ENCODE data around the gene EGFLAM. TPM values are rescaled to one million over a fixed set of nuclear protein-coding genes. Genes with fewer than 3 reads are reported as not detected.

Gene EGFLAM
- total and polyA plus RNA-seq, 9 of the 15 experiments (the other 6 are each of a cell fraction or from before 2014, with no cell fraction given), result 0.09 to 2.5 (median 1.0) TPM

DNA sequence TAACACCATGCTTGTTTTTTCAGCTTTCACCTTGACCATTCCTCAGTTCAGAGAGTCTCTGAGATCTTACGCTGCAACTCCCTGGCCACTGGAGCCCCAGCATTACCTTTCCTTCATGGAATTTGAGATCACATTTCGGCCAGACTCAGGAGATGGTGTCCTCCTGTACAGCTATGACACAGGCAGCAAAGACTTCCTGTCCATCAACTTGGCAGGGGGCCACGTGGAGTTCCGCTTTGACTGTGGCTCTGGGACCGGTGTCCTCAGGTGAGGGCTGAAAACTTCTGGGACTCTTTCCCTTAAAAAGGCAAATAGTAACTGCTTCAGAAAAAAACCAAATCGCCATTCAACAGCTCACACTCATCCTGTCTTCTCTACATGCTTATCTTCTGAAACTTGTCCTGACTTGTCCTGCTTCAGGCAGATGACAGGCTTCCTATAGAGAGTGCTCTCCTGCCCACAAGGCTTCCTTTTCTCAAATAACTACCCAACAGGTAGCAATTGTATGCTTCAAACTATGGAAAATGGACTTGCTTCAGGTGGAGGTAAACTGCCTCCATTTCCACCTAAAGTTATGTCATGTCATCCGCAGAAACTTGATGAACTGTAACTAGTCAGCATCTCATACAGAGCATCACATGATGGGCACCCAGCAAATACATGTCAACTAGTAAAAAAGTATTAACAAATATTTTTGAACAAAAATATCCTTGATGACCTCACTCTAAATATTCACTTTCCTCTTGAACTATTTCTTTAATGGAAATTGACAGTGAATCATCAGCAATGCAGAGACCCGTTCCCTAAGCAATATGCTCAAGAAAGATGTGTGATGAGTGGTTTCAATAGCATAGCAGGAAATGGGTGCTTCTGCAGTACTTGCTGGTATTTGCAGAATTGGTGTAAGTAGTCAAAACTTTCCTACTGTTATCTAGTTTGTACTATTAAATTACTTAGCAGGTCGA is 168.9 kb downstream of the EGFLAM start:
- H3K9me1 ChIP-seq (ENCODE audit: control insufficient read depth, insufficient read depth, low read length), result no peaks in the 10 kb centered on the region
- H3K9ac ChIP-seq (ENCODE audit: insufficient read depth in 1 of 2, low read depth in 2 of 2, low read length in 2 of 2), result no peak overlapping the region
- H3K79me2 ChIP-seq (ENCODE audit: control insufficient read depth, insufficient read depth, low read length), result no peaks in the 10 kb centered on the region
- WGBS (ENCODE audit: insufficient coverage, low coverage, missing lambda C conversion rate), result 3% methylated on average over 9 of the region's 9 CpGs
- H3K4me3 ChIP-seq, result no peak overlapping the region
- no peaks in the 10 kb centered on the region; a peak in 1 of 5 replicates for H3K4me1 ChIP-seq (replicated peaks in 1 of 2; ENCODE audit: control insufficient read depth in 2 of 2, insufficient read depth in 2 of 2, low read length in 2 of 2)
- no peak overlapping the region for H3K4me2 ChIP-seq (ENCODE audit: insufficient read depth, low read length)
- H3K9me3 ChIP-seq (replicated peaks; ENCODE audit: control insufficient read depth, insufficient read depth, low read depth, low read length), result no peaks in the 10 kb centered on the region
- intact Hi-C loops (cut with micrococcal nuclease), result no loop called here
- in situ Hi-C loops (cut with MboI), result no loop called here
- H3K27ac ChIP-seq (ENCODE audit: extremely low read depth, low read depth, low read length), result no peak overlapping the region
- ChIA-PET POLR2A (interaction anchor here (0.7 to 0.8 kb wide), 2 partner anchors 21 to 1678 kb away, joined by 3 read pairs; no protein-coding TSS in a partner anchor), CTCF (ENCODE audit: low intra/inter-chr PET ratio) (no interaction called here)
- H4K20me1 ChIP-seq (replicated peaks; ENCODE audit: control insufficient read depth, insufficient read depth, low read length), result no peaks in the 10 kb centered on the region
- peaks cover 0 to 11% of the 10 kb centered on the region in 2 experiments; a peak in 3 of 5 replicates for H3K27me3 ChIP-seq (ENCODE audit: control insufficient read depth in 2 of 2, insufficient read depth in 2 of 2, low read length in 2 of 2)
- no peak for FAIRE-seq
- DNase-seq (ENCODE audit: extremely low read depth in 1 of 4, low spot score in 3 of 4), result no peak
- no peak overlapping the region for H2AFZ ChIP-seq (ENCODE audit: low read depth, low read length)
- BruUV-seq (replicated peaks), result no TSS peak
- TF ChIP-seq NFIC (IDR thresholded peaks at IDR 0.05) (peak; percentile 42; the same call in 1 of the 2 replicates), FOXJ2 (tag; IDR thresholded peaks at IDR 0.05) (no peak), FOXA1 (IDR thresholded peaks at IDR 0.05; ENCODE audit: borderline replicate concordance) (no peak), MCM7 (IDR thresholded peaks at IDR 0.05) (no peak), PKNOX1 (IDR thresholded peaks at IDR 0.05) (peak; percentile 72), DIDO1 (tag; IDR thresholded peaks at IDR 0.05; ENCODE audit: low read depth) (no peak), FOSL1 (tag; conservative IDR thresholded peaks at IDR 0.05) (no peak)
- TF ChIP-seq, protein P1, sequence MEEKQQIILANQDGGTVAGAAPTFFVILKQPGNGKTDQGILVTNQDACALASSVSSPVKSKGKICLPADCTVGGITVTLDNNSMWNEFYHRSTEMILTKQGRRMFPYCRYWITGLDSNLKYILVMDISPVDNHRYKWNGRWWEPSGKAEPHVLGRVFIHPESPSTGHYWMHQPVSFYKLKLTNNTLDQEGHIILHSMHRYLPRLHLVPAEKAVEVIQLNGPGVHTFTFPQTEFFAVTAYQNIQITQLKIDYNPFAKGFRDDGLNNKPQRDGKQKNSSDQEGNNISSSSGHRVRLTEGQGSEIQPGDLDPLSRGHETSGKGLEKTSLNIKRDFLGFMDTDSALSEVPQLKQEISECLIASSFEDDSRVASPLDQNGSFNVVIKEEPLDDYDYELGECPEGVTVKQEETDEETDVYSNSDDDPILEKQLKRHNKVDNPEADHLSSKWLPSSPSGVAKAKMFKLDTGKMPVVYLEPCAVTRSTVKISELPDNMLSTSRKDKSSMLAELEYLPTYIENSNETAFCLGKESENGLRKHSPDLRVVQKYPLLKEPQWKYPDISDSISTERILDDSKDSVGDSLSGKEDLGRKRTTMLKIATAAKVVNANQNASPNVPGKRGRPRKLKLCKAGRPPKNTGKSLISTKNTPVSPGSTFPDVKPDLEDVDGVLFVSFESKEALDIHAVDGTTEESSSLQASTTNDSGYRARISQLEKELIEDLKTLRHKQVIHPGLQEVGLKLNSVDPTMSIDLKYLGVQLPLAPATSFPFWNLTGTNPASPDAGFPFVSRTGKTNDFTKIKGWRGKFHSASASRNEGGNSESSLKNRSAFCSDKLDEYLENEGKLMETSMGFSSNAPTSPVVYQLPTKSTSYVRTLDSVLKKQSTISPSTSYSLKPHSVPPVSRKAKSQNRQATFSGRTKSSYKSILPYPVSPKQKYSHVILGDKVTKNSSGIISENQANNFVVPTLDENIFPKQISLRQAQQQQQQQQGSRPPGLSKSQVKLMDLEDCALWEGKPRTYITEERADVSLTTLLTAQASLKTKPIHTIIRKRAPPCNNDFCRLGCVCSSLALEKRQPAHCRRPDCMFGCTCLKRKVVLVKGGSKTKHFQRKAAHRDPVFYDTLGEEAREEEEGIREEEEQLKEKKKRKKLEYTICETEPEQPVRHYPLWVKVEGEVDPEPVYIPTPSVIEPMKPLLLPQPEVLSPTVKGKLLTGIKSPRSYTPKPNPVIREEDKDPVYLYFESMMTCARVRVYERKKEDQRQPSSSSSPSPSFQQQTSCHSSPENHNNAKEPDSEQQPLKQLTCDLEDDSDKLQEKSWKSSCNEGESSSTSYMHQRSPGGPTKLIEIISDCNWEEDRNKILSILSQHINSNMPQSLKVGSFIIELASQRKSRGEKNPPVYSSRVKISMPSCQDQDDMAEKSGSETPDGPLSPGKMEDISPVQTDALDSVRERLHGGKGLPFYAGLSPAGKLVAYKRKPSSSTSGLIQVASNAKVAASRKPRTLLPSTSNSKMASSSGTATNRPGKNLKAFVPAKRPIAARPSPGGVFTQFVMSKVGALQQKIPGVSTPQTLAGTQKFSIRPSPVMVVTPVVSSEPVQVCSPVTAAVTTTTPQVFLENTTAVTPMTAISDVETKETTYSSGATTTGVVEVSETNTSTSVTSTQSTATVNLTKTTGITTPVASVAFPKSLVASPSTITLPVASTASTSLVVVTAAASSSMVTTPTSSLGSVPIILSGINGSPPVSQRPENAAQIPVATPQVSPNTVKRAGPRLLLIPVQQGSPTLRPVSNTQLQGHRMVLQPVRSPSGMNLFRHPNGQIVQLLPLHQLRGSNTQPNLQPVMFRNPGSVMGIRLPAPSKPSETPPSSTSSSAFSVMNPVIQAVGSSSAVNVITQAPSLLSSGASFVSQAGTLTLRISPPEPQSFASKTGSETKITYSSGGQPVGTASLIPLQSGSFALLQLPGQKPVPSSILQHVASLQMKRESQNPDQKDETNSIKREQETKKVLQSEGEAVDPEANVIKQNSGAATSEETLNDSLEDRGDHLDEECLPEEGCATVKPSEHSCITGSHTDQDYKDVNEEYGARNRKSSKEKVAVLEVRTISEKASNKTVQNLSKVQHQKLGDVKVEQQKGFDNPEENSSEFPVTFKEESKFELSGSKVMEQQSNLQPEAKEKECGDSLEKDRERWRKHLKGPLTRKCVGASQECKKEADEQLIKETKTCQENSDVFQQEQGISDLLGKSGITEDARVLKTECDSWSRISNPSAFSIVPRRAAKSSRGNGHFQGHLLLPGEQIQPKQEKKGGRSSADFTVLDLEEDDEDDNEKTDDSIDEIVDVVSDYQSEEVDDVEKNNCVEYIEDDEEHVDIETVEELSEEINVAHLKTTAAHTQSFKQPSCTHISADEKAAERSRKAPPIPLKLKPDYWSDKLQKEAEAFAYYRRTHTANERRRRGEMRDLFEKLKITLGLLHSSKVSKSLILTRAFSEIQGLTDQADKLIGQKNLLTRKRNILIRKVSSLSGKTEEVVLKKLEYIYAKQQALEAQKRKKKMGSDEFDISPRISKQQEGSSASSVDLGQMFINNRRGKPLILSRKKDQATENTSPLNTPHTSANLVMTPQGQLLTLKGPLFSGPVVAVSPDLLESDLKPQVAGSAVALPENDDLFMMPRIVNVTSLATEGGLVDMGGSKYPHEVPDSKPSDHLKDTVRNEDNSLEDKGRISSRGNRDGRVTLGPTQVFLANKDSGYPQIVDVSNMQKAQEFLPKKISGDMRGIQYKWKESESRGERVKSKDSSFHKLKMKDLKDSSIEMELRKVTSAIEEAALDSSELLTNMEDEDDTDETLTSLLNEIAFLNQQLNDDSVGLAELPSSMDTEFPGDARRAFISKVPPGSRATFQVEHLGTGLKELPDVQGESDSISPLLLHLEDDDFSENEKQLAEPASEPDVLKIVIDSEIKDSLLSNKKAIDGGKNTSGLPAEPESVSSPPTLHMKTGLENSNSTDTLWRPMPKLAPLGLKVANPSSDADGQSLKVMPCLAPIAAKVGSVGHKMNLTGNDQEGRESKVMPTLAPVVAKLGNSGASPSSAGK (IDR thresholded peaks at IDR 0.05), result no peak
- no peak; the same call in 2 of the 3 replicates for ATAC-seq
- no peaks in the 10 kb centered on the region for H3K36me3 ChIP-seq (ENCODE audit: control insufficient read depth, insufficient read depth, low read length)

Data from K562 (cell line).